ENCODE results near the gene SMCO4.

The SMCO4 gene

GRCh38 chr11:93514712-93515111, 28.5 kb downstream of the SMCO4 start:
- no peak overlapping the region for H3K4me3 ChIP-seq (ENCODE audit: low read length)
- no peak for DNase-seq (ENCODE audit: low read depth)
- TF ChIP-seq, protein P1, sequence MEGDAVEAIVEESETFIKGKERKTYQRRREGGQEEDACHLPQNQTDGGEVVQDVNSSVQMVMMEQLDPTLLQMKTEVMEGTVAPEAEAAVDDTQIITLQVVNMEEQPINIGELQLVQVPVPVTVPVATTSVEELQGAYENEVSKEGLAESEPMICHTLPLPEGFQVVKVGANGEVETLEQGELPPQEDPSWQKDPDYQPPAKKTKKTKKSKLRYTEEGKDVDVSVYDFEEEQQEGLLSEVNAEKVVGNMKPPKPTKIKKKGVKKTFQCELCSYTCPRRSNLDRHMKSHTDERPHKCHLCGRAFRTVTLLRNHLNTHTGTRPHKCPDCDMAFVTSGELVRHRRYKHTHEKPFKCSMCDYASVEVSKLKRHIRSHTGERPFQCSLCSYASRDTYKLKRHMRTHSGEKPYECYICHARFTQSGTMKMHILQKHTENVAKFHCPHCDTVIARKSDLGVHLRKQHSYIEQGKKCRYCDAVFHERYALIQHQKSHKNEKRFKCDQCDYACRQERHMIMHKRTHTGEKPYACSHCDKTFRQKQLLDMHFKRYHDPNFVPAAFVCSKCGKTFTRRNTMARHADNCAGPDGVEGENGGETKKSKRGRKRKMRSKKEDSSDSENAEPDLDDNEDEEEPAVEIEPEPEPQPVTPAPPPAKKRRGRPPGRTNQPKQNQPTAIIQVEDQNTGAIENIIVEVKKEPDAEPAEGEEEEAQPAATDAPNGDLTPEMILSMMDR (conservative IDR thresholded peaks at IDR 0.05; ENCODE audit: low read depth, low read length): no peak

DNA sequence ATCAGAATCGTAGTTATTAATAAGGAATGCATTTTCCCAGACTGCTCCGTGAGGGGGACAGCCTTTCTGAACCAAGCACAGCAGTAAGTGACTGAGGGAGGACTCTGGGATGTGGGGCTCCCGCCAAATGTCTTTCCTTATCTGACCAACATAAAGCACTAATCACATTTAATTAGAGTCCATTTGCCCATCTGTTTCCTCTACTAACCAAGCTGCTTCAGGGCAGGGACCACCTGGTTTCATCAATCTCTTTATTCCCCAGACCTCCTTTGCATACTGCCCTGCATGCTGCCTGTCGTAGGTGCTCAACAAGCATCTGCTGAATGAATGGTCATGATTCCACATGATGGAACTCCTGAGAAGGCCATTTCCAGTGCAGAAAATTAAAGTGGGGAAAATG, 29.4 kb downstream of the SMCO4 start:
- TF ChIP-seq, protein P1 (conservative IDR thresholded peaks at IDR 0.05; ENCODE audit: low read depth, low read length): no peak
- no peak for DNase-seq (ENCODE audit: low read depth)

DNA sequence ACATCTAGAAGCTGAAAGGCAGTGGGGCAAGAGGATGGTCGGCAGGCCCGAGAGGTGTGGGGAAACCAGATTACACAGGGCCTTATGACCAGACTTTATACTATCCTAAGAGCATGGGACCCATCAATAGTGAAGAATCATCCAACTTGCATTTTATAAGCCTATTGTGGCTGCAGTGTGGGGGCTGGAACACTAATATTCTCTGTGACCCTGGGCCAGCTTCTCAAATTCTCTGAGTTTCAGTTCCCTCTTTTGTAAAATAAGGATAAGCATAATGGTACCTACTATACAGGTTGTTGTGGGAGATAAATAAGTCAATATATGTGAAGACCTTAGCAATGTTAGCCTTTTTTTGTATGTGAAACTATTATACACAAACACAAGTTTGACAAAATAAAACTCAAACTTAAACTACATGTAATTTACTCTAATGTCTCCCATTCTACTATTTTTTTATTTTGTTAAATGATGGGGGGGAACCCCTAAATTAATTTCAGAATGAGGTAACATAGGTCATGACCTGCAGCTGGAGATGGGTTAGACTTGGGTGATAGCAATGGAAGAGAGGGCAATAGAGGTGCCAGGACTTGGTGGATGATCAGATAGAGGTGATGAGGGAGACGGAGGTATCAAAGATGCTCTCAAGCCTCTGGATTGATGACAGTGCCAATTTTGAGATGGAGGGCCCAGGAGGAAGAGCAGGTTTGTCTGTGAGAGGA, 30.1 kb downstream of the SMCO4 start:
- DNase-seq (ENCODE audit: low read depth): no peak
- H3K4me3 ChIP-seq (ENCODE audit: low read length): no peak overlapping the region
- TF ChIP-seq, protein P1 (conservative IDR thresholded peaks at IDR 0.05; ENCODE audit: low read depth, low read length): no peak

More for the DNA sequence above, 29.4 kb downstream of the SMCO4 start:
- H3K4me3 ChIP-seq (ENCODE audit: low read length): no peak overlapping the region

DNA sequence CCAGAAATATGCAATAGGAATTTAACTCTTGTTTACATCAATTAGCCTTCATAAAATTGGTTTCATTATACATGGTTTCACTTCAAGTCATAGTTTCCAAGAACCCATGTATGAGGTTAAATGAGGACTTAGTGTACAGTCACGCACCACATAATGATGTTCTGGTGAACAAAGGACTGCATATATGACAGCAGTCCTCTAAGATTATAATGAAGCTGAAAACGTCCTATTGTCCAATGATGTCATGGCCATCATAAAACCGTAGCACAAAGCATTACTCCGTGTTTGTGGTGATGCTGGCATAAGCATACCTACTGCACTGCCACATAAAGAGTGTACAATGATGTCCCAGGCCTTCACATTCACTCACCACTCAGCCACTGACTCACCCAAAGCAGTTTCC, 31.1 kb downstream of the SMCO4 start:
- no peak for DNase-seq (ENCODE audit: low read depth)

GRCh38 chr11:93510196-93510873, 32.9 kb downstream of the SMCO4 start:
- no peak for DNase-seq (ENCODE audit: low read depth)
- no peak overlapping the region for H3K4me3 ChIP-seq (ENCODE audit: low read length)
- TF ChIP-seq, protein P1 (conservative IDR thresholded peaks at IDR 0.05; ENCODE audit: low read depth, low read length): no peak

More for the DNA sequence above, 31.1 kb downstream of the SMCO4 start:
- H3K4me3 ChIP-seq (ENCODE audit: low read length): no peak overlapping the region
- TF ChIP-seq, protein P1 (conservative IDR thresholded peaks at IDR 0.05; ENCODE audit: low read depth, low read length): no peak

DNA sequence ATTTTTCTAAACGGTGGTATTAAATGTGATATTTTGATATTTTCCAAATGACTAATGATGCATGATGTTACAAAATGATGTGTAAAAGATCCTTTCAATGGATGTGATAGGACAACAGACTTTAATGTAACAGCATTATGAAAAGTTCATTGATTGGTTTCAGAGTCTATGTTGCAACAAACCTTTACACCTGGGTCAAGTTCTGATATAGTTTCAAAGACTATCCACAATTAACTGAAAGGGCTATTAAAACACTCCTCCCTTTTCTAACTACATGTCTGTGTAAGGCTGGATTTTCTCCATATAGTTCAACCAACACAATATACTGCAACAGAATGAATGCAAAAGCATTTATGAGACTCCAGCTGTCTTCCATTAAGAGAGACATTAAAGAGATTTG, 35.7 kb downstream of the SMCO4 start:
- H3K4me3 ChIP-seq (ENCODE audit: low read length): no peak overlapping the region
- TF ChIP-seq, protein P1 (conservative IDR thresholded peaks at IDR 0.05; ENCODE audit: low read depth, low read length): no peak
- DNase-seq (ENCODE audit: low read depth): no peak

DNA sequence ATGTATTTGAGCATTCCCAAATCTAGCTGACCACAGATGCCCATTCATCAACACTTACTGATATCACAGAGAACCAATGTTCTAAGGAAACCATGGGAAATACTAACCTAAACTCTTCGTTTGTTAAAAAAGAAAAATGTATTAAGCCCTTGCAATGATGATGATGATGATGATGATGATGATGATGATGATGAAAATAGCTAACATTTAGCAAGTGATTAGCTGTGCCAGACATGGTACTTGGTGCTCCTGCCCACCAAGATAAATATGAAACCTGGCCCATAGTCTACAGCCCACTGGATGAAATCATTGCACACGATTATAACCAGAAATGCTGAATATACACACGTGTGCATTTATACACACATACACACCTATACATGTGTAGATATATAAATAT, 37.5 kb downstream of the SMCO4 start:
- TF ChIP-seq, protein P1 (conservative IDR thresholded peaks at IDR 0.05; ENCODE audit: low read depth, low read length): no peak
- no peak overlapping the region for H3K4me3 ChIP-seq (ENCODE audit: low read length)
- DNase-seq (ENCODE audit: low read depth): no peak

All from retinal pigment epithelial cell (primary cell).